ENCODE results near the gene CCDC106.

Gene CCDC106

GRCh38 chr19:55645512-55645881, 2.5 kb upstream of the CCDC106 start:
- ChIA-PET CTCF (interaction anchor here (0.6 to 0.8 kb wide), 2 partner anchors 28 to 45 kb away, joined by 3 to 4 read pairs; no protein-coding TSS in a partner anchor), POLR2A (ENCODE audit: low non-redundant PET) (interaction anchor here (0.5 kb wide), 1 partner anchor 179 kb away, joined by 3 read pairs; no protein-coding TSS in a partner anchor)
- no peak for TF ChIP-seq CTCF (conservative IDR thresholded peaks at IDR 0.05; ENCODE audit: low read depth)
- peak overlapping the region; percentile 96 for H3K27ac ChIP-seq
- no peak for DNase-seq (ENCODE audit: low spot score)

GRCh38 chr19:55646889-55647731, 902 bp upstream of the CCDC106 start:
- peak overlapping the region; percentile 96 for H3K27ac ChIP-seq
- DNase-seq (ENCODE audit: low spot score), result no peak
- ChIA-PET POLR2A (ENCODE audit: low non-redundant PET) (no interaction called here), CTCF (interaction anchor here (0.6 kb wide), 1 partner anchor 16 kb away, joined by 4 read pairs; no protein-coding TSS in a partner anchor)
- TF ChIP-seq CTCF (conservative IDR thresholded peaks at IDR 0.05; ENCODE audit: low read depth), result no peak

- CTCF ChIA-PET, result interaction anchor here (0.6 to 0.7 kb wide), 2 partner anchors 40 to 575 kb away, joined by 4 to 5 read pairs; no protein-coding TSS in a partner anchor
Observed at GRCh38 chr19:55648585-55649267, 714 bp downstream of the CCDC106 start.

GRCh38 chr19:55649268-55650125, 1.5 kb downstream of the CCDC106 start:
- H3K27ac ChIP-seq, result peak overlapping the region; percentile 96
- DNase-seq (ENCODE audit: low spot score), result no peak
- ChIA-PET CTCF (interaction anchor here (0.6 to 0.7 kb wide), 3 partner anchors 41 to 945 kb away, joined by 3 to 5 read pairs (median 4); no protein-coding TSS in a partner anchor), POLR2A (ENCODE audit: low non-redundant PET) (no interaction called here)
- TF ChIP-seq CTCF (conservative IDR thresholded peaks at IDR 0.05; ENCODE audit: low read depth), result no peak

More at GRCh38 chr19:55648585-55649267, 714 bp downstream of the CCDC106 start:
- TF ChIP-seq CTCF (conservative IDR thresholded peaks at IDR 0.05; ENCODE audit: low read depth), result no peak
- H3K27ac ChIP-seq, result peak overlapping the region; percentile 96
- POLR2A ChIA-PET (ENCODE audit: low non-redundant PET), result no interaction called here
- no peak for DNase-seq (ENCODE audit: low spot score)

GRCh38 chr19:55650126-55650557, 2.1 kb downstream of the CCDC106 start:
- peak overlapping the region; percentile 96 for H3K27ac ChIP-seq
- POLR2A ChIA-PET (ENCODE audit: low non-redundant PET), result no interaction called here
- CTCF ChIA-PET, result interaction anchor here (0.7 kb wide), 1 partner anchor 946 kb away, joined by 3 read pairs; no protein-coding TSS in a partner anchor
- TF ChIP-seq CTCF (conservative IDR thresholded peaks at IDR 0.05; ENCODE audit: low read depth), result no peak
- no peak for DNase-seq (ENCODE audit: low spot score)
